KMS-11 (cell line): Measurements from ENCODE around the gene RTN4R.

Experiments used
- H2AFZ ChIP-seq: fragments of 200-600 bp; sonication (generic); 2 replicates; pipeline ENCODE4 v1.6.1; 2016; ENCODE audit warnings: antibody characterized with exemption, mixed run types, low read depth
- H3K27ac ChIP-seq: fragments of 200-600 bp; sonication (generic); 2 replicates; pipeline ENCODE4 v1.6.1; 2016; ENCODE audit warnings: mild to moderate bottlenecking, mixed run types
- H3K27me3 ChIP-seq: fragments of 200-600 bp; sonication (generic); 2 replicates; pipeline ENCODE4 v1.6.1; 2017; ENCODE audit warnings: mild to moderate bottlenecking, low read depth, mixed run types, moderate library complexity; ENCODE audit not compliant: insufficient read depth
- H3K36me3 ChIP-seq: fragments of 200-600 bp; sonication (generic); 2 replicates; pipeline ENCODE4 v1.6.1; 2017; ENCODE audit warnings: mild to moderate bottlenecking, mixed run types; ENCODE audit not compliant: insufficient read depth
- H3K4me1 ChIP-seq: fragments of 200-600 bp; sonication (generic); 2 replicates; pipeline ENCODE4 v1.6.1; 2016; ENCODE audit warnings: mild to moderate bottlenecking, low read depth, mixed run types; ENCODE audit not compliant: poor library complexity, severe bottlenecking
- H3K4me2 ChIP-seq: fragments of 200-600 bp; sonication (generic); 2 replicates; pipeline ENCODE4 v1.7.0; 2016; ENCODE audit warnings: mild to moderate bottlenecking, mixed run types
- H3K4me3 ChIP-seq: fragments of 200-600 bp; sonication (generic); IDR thresholded peaks from 2 replicates; pipeline ENCODE4 v1.6.1; 2017; ENCODE audit warnings: low read depth, low read length, mixed read lengths; ENCODE audit not compliant: insufficient read depth
- H3K79me2 ChIP-seq: fragments of 200-600 bp; sonication (generic); 2 replicates; pipeline ENCODE4 v1.6.1; 2016; ENCODE audit warnings: low read depth, mixed run types; ENCODE audit not compliant: insufficient read depth
- H3K9ac ChIP-seq: fragments of 200-600 bp; sonication (generic); 2 replicates; pipeline ENCODE4 v1.6.1; 2016; ENCODE audit warnings: mild to moderate bottlenecking, mixed run types
- H4K20me1 ChIP-seq: fragments of 200-600 bp; sonication (generic); 2 replicates; pipeline ENCODE4 v1.6.1; 2016; ENCODE audit warnings: mild to moderate bottlenecking, mixed run types; ENCODE audit not compliant: insufficient read depth
- TF ChIP-seq, protein P1 (sequence below): fragments of 200-600 bp; sonication (generic); conservative IDR thresholded peaks from 2 replicates; pipeline ENCODE4 v1.6.1; 2017; ENCODE audit warnings: low read depth, mild to moderate bottlenecking, antibody characterized with exemption, low read length, moderate library complexity, mixed read lengths

Gene RTN4R

DNA sequence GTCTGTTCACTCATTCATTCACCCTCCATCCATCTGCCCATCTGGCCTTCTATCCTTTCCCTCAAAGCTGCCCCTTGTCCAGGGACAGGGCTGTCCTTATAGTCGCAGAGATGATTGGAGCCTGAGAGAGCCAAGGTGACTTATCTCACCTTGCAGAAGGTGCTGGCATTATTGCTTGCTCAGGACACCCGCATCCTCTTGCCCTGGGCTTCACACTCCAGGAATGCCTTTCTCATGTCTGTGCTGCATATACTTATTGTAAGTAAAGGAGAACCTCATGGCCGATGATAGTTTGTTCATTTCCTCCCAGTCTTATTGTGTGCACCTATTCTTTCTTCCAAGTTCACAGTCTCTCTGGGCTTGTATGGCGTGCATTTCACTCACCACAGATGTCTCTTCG, 68.2 kb downstream of the RTN4R start:
- Histone ChIP-seq H3K27me3 (peaks cover 91% of the 10 kb centered on the region), H3K4me1 (no peaks in the 10 kb centered on the region), H3K9ac (no peak overlapping the region), H3K27ac (no peak overlapping the region), H2AFZ (no peak overlapping the region), H3K4me2 (no peak overlapping the region), H3K36me3 (no peaks in the 10 kb centered on the region), H3K79me2 (no peaks in the 10 kb centered on the region), H3K4me3 (no peak overlapping the region), H4K20me1 (no peaks in the 10 kb centered on the region)
- TF ChIP-seq, protein P1, sequence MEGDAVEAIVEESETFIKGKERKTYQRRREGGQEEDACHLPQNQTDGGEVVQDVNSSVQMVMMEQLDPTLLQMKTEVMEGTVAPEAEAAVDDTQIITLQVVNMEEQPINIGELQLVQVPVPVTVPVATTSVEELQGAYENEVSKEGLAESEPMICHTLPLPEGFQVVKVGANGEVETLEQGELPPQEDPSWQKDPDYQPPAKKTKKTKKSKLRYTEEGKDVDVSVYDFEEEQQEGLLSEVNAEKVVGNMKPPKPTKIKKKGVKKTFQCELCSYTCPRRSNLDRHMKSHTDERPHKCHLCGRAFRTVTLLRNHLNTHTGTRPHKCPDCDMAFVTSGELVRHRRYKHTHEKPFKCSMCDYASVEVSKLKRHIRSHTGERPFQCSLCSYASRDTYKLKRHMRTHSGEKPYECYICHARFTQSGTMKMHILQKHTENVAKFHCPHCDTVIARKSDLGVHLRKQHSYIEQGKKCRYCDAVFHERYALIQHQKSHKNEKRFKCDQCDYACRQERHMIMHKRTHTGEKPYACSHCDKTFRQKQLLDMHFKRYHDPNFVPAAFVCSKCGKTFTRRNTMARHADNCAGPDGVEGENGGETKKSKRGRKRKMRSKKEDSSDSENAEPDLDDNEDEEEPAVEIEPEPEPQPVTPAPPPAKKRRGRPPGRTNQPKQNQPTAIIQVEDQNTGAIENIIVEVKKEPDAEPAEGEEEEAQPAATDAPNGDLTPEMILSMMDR, result no peak

DNA sequence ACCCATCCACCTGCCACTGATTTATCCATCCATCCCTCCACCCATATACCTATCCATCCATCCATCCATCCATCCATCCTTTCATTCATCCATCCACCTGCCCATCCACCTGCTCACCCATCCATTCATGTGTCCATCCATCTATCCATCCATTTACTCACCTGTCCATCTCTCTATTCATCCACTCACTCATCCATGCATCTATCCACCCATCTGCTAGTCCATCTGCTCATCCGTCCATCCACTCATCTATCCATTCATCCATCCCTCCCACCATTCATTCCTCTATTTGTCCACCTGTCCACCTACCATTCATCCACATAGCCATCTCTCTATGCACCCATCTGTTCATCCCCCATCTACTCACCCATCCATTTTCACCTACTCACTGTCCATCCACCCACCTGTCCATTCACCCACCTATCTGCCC, 68.7 kb downstream of the RTN4R start:
- H4K20me1 ChIP-seq, result no peaks in the 10 kb centered on the region
- H3K79me2 ChIP-seq, result no peaks in the 10 kb centered on the region
- no peaks in the 10 kb centered on the region for H3K4me1 ChIP-seq
- H2AFZ ChIP-seq, result no peak overlapping the region
- TF ChIP-seq, protein P1, result no peak
- H3K27ac ChIP-seq, result no peak overlapping the region
- H3K36me3 ChIP-seq, result no peaks in the 10 kb centered on the region
- no peak overlapping the region for H3K4me2 ChIP-seq
- H3K4me3 ChIP-seq, result no peak overlapping the region
- peaks cover 91% of the 10 kb centered on the region for H3K27me3 ChIP-seq
- H3K9ac ChIP-seq, result no peak overlapping the region

DNA sequence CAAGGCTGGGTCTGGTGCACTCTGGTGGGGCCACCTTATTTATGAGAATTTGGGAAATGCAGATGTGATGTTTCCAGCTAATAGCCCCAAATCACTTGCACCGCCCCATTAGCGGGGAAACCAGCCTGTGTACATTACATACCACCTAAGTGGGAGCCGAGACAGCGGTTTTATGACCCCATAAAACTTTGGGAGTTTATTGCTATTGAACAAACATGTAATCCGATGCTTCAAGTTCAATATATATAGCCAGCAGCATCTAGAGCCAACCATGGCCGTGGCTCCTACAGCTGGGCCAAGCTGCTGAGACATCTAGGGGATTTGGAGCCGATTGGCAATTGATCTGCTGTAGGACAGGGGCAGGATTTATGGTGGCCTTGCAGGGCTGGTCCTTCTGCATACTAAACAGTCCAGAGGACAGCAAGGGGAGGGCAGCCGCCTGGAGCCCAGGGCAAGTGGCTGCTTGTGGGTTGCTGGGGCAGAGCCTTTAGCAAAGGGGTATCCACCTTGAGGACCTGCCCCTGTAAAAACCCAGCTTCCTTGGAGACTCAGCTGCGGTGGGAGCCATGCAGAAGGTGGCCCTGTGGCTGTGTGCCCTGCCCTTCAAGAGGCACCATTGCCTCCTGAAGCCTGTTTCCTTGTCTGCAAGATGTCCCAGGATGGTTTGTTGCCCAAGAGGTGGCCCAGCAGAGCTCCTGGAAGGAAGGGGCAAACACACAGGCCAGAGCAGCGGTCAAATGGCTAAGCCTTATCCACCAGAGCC, 69.4 kb downstream of the RTN4R start:
- H3K27ac ChIP-seq, result no peak overlapping the region
- H3K27me3 ChIP-seq, result peaks cover 91% of the 10 kb centered on the region
- TF ChIP-seq, protein P1, result no peak
- no peaks in the 10 kb centered on the region for H4K20me1 ChIP-seq
- no peak overlapping the region for H2AFZ ChIP-seq
- no peak overlapping the region for H3K9ac ChIP-seq
- H3K4me1 ChIP-seq, result no peaks in the 10 kb centered on the region
- no peak overlapping the region for H3K4me3 ChIP-seq
- no peaks in the 10 kb centered on the region for H3K79me2 ChIP-seq
- no peaks in the 10 kb centered on the region for H3K36me3 ChIP-seq
- no peak overlapping the region for H3K4me2 ChIP-seq

DNA sequence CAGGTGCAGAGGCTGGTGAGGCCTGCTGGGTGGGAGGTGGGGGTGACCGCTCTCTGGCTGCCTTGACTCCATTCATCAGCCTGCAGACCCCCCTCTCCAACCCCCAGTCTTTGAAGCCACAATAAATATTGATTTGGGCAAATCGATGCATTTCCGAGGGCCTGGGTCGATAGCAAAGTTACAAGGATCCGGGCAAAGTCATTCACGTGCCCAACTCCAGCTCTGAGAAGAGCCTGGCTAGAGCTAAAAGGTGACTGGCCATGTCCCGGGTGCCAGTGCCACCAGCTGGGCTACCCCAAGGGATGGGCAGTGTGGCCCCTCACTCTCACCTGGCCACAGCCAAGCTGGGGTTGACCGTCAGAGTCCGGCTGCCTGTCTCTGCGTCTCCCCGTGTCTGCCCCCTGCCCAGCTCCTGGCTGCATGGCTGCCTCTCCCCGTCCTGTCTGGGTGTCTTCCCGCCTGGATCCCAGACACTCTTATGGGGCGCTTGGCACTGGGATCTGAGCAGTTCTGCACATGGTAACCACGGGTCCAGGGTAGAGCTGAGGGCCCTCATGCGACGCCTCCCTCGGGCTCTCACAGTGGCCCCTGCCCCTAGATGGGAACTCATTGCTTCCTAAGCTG, 70.6 kb downstream of the RTN4R start:
- Histone ChIP-seq H3K79me2 (no peaks in the 10 kb centered on the region), H2AFZ (no peak overlapping the region), H3K27ac (no peak overlapping the region), H4K20me1 (no peaks in the 10 kb centered on the region), H3K4me1 (no peaks in the 10 kb centered on the region), H3K27me3 (peaks cover 92% of the 10 kb centered on the region), H3K9ac (no peak overlapping the region), H3K4me2 (no peak overlapping the region), H3K4me3 (no peak overlapping the region), H3K36me3 (no peaks in the 10 kb centered on the region)
- TF ChIP-seq, protein P1, result no peak
